HEK293T (cell line): Measurements from ENCODE around the gene SH3BP5L.

ENCODE experiments used
- BHLHE40 ChIP-seq: fragments of 450-650 bp; IDR thresholded peaks from 2 replicates; pipeline ENCODE4 v1.6.1; 2016; ENCODE audit warnings: mild to moderate bottlenecking, moderate library complexity, borderline replicate concordance
- ELF4 ChIP-seq: fragments of 450-650 bp; IDR thresholded peaks from 2 replicates; pipeline ENCODE4 v1.6.1; 2017; ENCODE audit warnings: antibody characterized with exemption
- FOXA1 ChIP-seq: fragments of 450-650 bp; IDR thresholded peaks from 2 replicates; pipeline ENCODE4 v1.6.1; 2016; ENCODE audit warnings: mild to moderate bottlenecking
- LEF1 ChIP-seq: fragments of 450-650 bp; IDR thresholded peaks from 2 replicates; pipeline ENCODE4 v1.6.1; 2017; ENCODE audit warnings: mild to moderate bottlenecking, borderline replicate concordance
- SP1 ChIP-seq: fragments of 450-650 bp; IDR thresholded peaks from 2 replicates; pipeline ENCODE4 v1.6.1; 2017
- SUZ12 ChIP-seq: fragments of 450-650 bp; IDR thresholded peaks from 2 replicates; pipeline ENCODE4 v1.6.1; 2016; ENCODE audit warnings: mild to moderate bottlenecking
- ZNF384 ChIP-seq: fragments of 450-650 bp; IDR thresholded peaks from 2 replicates; pipeline ENCODE4 v1.6.1; 2016
- TF ChIP-seq, protein P1 (sequence below): fragments of 450-650 bp; IDR thresholded peaks from 2 replicates; pipeline ENCODE4 v1.6.1; 2016

- TF ChIP-seq ZNF384 (no peak), ELF4 (0 out of 2 replicates have a peak, but pooled peaks have one; percentile 10), SUZ12 (no peak), LEF1 (no peak), FOXA1 (no peak), SP1 (no peak), BHLHE40 (no peak)
- TF ChIP-seq, protein P1, sequence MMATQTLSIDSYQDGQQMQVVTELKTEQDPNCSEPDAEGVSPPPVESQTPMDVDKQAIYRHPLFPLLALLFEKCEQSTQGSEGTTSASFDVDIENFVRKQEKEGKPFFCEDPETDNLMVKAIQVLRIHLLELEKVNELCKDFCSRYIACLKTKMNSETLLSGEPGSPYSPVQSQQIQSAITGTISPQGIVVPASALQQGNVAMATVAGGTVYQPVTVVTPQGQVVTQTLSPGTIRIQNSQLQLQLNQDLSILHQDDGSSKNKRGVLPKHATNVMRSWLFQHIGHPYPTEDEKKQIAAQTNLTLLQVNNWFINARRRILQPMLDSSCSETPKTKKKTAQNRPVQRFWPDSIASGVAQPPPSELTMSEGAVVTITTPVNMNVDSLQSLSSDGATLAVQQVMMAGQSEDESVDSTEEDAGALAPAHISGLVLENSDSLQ, result no peak
Observed at GRCh38 chr1:248837781-248838356, 12.2 kb upstream of the SH3BP5L start, which contains the start of gene ZNF672.
